ENCODE results near the gene AHCY. TPM values are rescaled to one million over a fixed set of nuclear protein-coding genes. Genes with fewer than 3 reads are reported as not detected.
"Not testable (repeated sequence)": the region's sequence is repeated elsewhere in the genome, so short reads cannot be mapped to it uniquely, and the experiment has no call there.

The AHCY gene
- total RNA-seq, 2 experiments from 2014 or later: 205 to 211 TPM

- CTCF ChIA-PET: interaction anchor here (0.7 to 1.2 kb wide), 3 partner anchors 43 to 1715 kb away, joined by 3 read pairs; no protein-coding TSS in a partner anchor
- POLR2A ChIA-PET: no interaction called here
Measured at GRCh38 chr20:34269996-34270627, 33.0 kb downstream of the AHCY start.

GRCh38 chr20:34268851-34269636 is 34.1 kb downstream of the AHCY start:
- CTCF ChIA-PET: interaction anchor here (0.8 kb wide), 1 partner anchor 45 kb away, joined by 3 read pairs; no protein-coding TSS in a partner anchor
- POLR2A ChIA-PET: no interaction called here

GRCh38 chr20:34268145-34268544 is 35.0 kb downstream of the AHCY start:
- CTCF ChIA-PET: no interaction called here
- POLR2A ChIA-PET: no interaction called here

GRCh38 chr20:34264141-34264540 is 39.0 kb downstream of the AHCY start:
- ChIA-PET CTCF (interaction anchor here (0.7 kb wide), 1 partner anchor 275 kb away, joined by 3 read pairs; no protein-coding TSS in a partner anchor), POLR2A (no interaction called here)

GRCh38 chr20:34263468-34263867 is 39.7 kb downstream of the AHCY start:
- POLR2A ChIA-PET, CTCF ChIA-PET: not testable (repeated sequence)

- CTCF ChIA-PET: no interaction called here
- POLR2A ChIA-PET: no interaction called here
Measured at GRCh38 chr20:34262488-34263288, 40.5 kb downstream of the AHCY start.

GRCh38 chr20:34260208-34260942 is 42.8 kb downstream of the AHCY start:
- ChIA-PET POLR2A (no interaction called here), CTCF (no interaction called here)

- POLR2A ChIA-PET: no interaction called here
Measured at GRCh38 chr20:34256629-34257124, 46.5 kb downstream of the AHCY start.

GRCh38 chr20:34254979-34255378 is 48.2 kb downstream of the AHCY start:
- ChIA-PET CTCF (no interaction called here), POLR2A (no interaction called here)

More at GRCh38 chr20:34256629-34257124, 46.5 kb downstream of the AHCY start:
- CTCF ChIA-PET: interaction anchor here (1.8 kb wide), 1 partner anchor 11 kb away, joined by 3 read pairs; no protein-coding TSS in a partner anchor

- POLR2A ChIA-PET, CTCF ChIA-PET: not testable (repeated sequence)
Measured at GRCh38 chr20:34252431-34253086, 50.6 kb downstream of the AHCY start.

- ChIA-PET CTCF (interaction anchor here (0.7 kb wide), 1 partner anchor 48 kb away, joined by 3 read pairs; no protein-coding TSS in a partner anchor), POLR2A (no interaction called here)
Measured at GRCh38 chr20:34251619-34252018, 51.5 kb downstream of the AHCY start.

GRCh38 chr20:34250005-34250404 is 53.1 kb downstream of the AHCY start:
- ChIA-PET POLR2A (no interaction called here), CTCF (interaction anchor here (0.9 kb wide), 1 partner anchor 59 kb away, joined by 4 read pairs; no protein-coding TSS in a partner anchor)

GRCh38 chr20:34249291-34249690 is 53.9 kb downstream of the AHCY start:
- ChIA-PET CTCF (interaction anchor here (0.7 to 0.9 kb wide), 3 partner anchors 33 to 58 kb away, joined by 3 to 4 read pairs (median 4); no protein-coding TSS in a partner anchor), POLR2A (no interaction called here)

GRCh38 chr20:34246126-34246626 is 57.0 kb downstream of the AHCY start:
- POLR2A ChIA-PET: no interaction called here
- CTCF ChIA-PET: interaction anchor here (1.0 kb wide), 1 partner anchor 11 kb away, joined by 3 read pairs; no protein-coding TSS in a partner anchor

GRCh38 chr20:34243377-34243776 is 59.8 kb downstream of the AHCY start:
- CTCF ChIA-PET: no interaction called here
- POLR2A ChIA-PET: no interaction called here

- CTCF ChIA-PET: interaction anchor here (0.8 kb wide), 1 partner anchor 10 kb away, joined by 3 read pairs; no protein-coding TSS in a partner anchor
Measured at GRCh38 chr20:34242879-34243278, 60.3 kb downstream of the AHCY start.

GRCh38 chr20:34242015-34242414 is 61.1 kb downstream of the AHCY start:
- CTCF ChIA-PET: interaction anchor here (0.8 kb wide), 1 partner anchor 9 kb away, joined by 3 read pairs; no protein-coding TSS in a partner anchor
- POLR2A ChIA-PET: not testable (repeated sequence)

More at GRCh38 chr20:34242879-34243278, 60.3 kb downstream of the AHCY start:
- POLR2A ChIA-PET: no interaction called here

Measured in activated CD8-positive, alpha-beta memory T cell treated with anti-CD3 and anti-CD28 coated beads for 36 hours (primary cell).